Muscle of leg (tissue), 11 donors: ENCODE measurements around the gene EYA3. TPM values are rescaled to one million over a fixed set of nuclear protein-coding genes. Genes with fewer than 3 reads are reported as not detected.

Experiments used
- DNase-seq: peaks from one replicate; pipeline ENCODE4 v3.0.0; 2013
- H3K27ac ChIP-seq: one replicate; pipeline ENCODE4 v1.5.1; 2013; ENCODE audit warnings: mild to moderate bottlenecking, low read length, control low read depth
- H3K27me3 ChIP-seq: one replicate; pipeline ENCODE4 v1.6.1; 2013; ENCODE audit warnings: low read length; ENCODE audit not compliant: control insufficient read depth, insufficient read depth
- H3K36me3 ChIP-seq: one replicate; pipeline ENCODE4 v1.6.1; 2013; ENCODE audit warnings: low read length; ENCODE audit not compliant: control insufficient read depth, insufficient read depth
- H3K4me1 ChIP-seq: one replicate; pipeline ENCODE4 v1.6.1; 2013; ENCODE audit warnings: low read length; ENCODE audit not compliant: control insufficient read depth, insufficient read depth
- H3K4me3 ChIP-seq: one replicate; pipeline ENCODE4 v1.5.1; 2013; ENCODE audit warnings: low read length, control low read depth
- H3K9me3 ChIP-seq: replicated peaks from 2 replicates; pipeline ENCODE4 v1.6.1; 2013; ENCODE audit warnings: low read depth, low read length; ENCODE audit not compliant: control insufficient read depth
- WGBS: methylation state at CpG from one replicate; pipeline ENCODE4 v1.1.5; 2013; ENCODE audit warnings: missing lambda C conversion rate; ENCODE audit not compliant: insufficient coverage; 5-methylcytosine and 5-hydroxymethylcytosine counted together
- polyA plus RNA-seq, 8 donors: library from polyadenylated mRNA; unstranded; fragments of 120-200 nt; gene quantifications; one replicate each; pipeline versions ENCODE4 v1.2.1 to v1.2.3, GENCODE V29; 2013; ENCODE audit warnings: inconsistent platforms in 1 of 8, low replicate concordance in 1 of 8; ENCODE audit not compliant: insufficient read length in 8 of 8, insufficient read depth in 1 of 8
- total RNA-seq: library from RNA; stranded (reverse); fragments of 120-200 nt; gene quantifications from one replicate; pipeline ENCODE4 v1.2.4, GENCODE V29; 2013

EYA3 gene
- total and polyA plus RNA-seq, 9 donors, result 14.0 to 20.2 (median 16.6) TPM

DNA sequence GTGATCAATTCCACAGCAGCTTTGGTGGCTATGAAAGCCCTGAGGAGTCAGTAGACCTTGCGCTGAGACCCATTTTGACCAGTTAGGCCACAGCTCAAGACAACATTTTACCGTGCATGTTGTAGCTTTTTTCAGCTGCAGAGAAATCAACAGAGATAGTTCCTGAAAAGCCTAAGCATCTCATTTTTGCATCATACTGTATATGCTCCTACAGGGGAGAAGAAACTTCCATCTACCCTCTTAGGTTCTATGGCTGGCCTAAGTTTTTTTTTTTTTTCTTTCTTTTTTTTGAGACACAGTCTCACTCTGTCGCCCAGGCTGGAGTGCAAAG, 24.8 kb upstream of the EYA3 start:
- Histone ChIP-seq H3K27me3 (no peaks in the 10 kb centered on the region), H3K36me3 (no peaks in the 10 kb centered on the region), H3K4me3 (no peak overlapping the region), H3K27ac (no peak overlapping the region), H3K9me3 (no peaks in the 10 kb centered on the region), H3K4me1 (no peaks in the 10 kb centered on the region)
- whole genome bisulfite sequencing, result 84% methylated on average over 2 of the region's 3 CpGs
- DNase-seq, result no peak

- no peak for DNase-seq
- 71% methylated on average over 4 of the region's 5 CpGs for WGBS
- Histone ChIP-seq H3K9me3 (no peaks in the 10 kb centered on the region), H3K36me3 (no peaks in the 10 kb centered on the region), H3K27me3 (no peaks in the 10 kb centered on the region), H3K4me3 (no peak overlapping the region), H3K27ac (no peak overlapping the region), H3K4me1 (no peaks in the 10 kb centered on the region)
Observed at GRCh38 chr1:28112388-28113241, 24.2 kb upstream of the EYA3 start.

- Histone ChIP-seq H3K36me3 (no peaks in the 10 kb centered on the region), H3K27me3 (no peaks in the 10 kb centered on the region), H3K9me3 (no peaks in the 10 kb centered on the region), H3K27ac (no peak overlapping the region), H3K4me3 (no peak overlapping the region), H3K4me1 (no peaks in the 10 kb centered on the region)
- WGBS, result no CpG with 5 or more reads among the region's 2 CpGs
- DNase-seq, result peak; percentile 65
Observed at GRCh38 chr1:28111157-28111556, 22.7 kb upstream of the EYA3 start.

DNA sequence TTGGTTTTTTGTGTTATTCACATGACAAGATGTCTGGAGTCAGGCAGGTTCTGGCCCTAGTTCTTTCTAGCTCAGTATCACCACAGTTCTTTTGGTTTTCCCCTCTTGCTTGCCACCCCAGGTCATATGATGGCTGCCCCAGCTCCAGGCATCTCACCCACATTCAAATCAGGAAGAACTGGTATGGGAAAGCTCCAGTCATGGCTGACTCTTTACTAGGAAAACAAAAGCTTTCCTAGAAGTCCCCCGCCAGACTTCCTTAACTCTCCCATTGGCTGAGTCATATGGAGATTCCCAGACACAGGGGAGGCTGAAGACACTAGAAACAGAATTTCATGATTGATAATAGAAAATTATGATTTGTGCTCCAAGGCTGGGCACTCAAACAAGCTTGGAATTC, 22.1 kb upstream of the EYA3 start:
- DNase-seq, result no peak
- no peaks in the 10 kb centered on the region for H3K4me1 ChIP-seq
- no peak overlapping the region for H3K27ac ChIP-seq
- no peaks in the 10 kb centered on the region for H3K36me3 ChIP-seq
- WGBS, result no CpG with 5 or more reads among the region's 1 CpG
- no peaks in the 10 kb centered on the region for H3K27me3 ChIP-seq
- no peak overlapping the region for H3K4me3 ChIP-seq
- no peaks in the 10 kb centered on the region for H3K9me3 ChIP-seq

DNA sequence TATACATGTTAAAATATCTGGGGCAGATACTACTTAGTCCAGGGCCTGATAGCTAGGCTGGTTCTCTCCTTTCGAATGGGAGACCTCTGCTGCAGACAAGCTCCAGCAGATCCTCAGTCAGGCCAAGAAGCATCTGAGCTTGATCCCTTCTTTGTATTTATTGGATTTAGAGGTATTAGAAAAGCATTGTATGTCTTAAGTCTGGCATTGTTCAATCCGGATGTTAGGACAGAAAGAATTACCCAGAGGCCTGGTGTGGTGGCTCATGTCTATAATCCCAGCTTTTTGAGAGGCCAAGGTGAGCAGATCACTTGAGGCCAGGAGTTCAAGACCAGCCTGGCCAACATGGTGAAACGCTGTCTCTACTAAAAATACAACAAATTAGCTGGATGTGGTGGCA, 21.2 kb upstream of the EYA3 start:
- no peak for DNase-seq
- H3K4me3 ChIP-seq, result no peak overlapping the region
- H3K4me1 ChIP-seq, result no peaks in the 10 kb centered on the region
- H3K27me3 ChIP-seq, result no peaks in the 10 kb centered on the region
- no peaks in the 10 kb centered on the region for H3K36me3 ChIP-seq
- WGBS, result 92% methylated on average over 2 of the region's 3 CpGs
- no peak overlapping the region for H3K27ac ChIP-seq
- H3K9me3 ChIP-seq, result no peaks in the 10 kb centered on the region

GRCh38 chr1:28108001-28108400, 19.6 kb upstream of the EYA3 start:
- Histone ChIP-seq H3K4me1 (no peaks in the 10 kb centered on the region), H3K4me3 (no peak overlapping the region), H3K9me3 (no peaks in the 10 kb centered on the region), H3K36me3 (no peaks in the 10 kb centered on the region), H3K27ac (no peak overlapping the region), H3K27me3 (no peaks in the 10 kb centered on the region)
- WGBS, result 73% methylated on average over 1 of the region's 2 CpGs
- DNase-seq, result peak; percentile 43

DNA sequence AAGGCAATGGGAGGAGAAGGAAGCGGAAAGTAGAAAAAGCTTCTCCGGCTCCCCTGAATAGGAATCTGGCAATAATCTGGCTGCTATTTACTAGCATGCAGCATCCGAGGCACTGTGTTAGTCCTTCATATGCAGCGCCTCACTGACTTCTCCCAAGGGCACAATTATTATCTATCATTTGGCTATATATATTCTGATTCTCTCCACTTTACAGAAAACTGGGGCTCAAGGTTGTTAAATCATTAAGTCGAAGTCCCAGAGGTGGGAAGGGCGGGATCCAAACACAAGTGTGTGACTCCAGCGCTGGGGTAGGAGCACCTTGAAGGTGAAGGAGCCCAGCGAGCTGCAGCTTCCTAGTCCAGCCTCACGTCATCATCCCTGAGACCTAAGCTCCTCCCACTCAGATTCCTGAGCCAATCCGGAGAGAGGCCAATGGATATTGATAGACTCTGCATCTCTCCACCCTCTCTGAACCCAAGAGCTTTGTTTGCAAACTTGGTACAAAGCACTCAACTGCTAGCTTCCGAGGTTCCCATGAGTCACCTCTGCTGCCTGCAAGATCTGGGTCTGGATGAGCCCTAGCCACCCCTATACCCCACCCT, 16.6 kb upstream of the EYA3 start:
- DNase-seq, result peak; percentile 22
- 12% methylated on average over 6 of the region's 11 CpGs for WGBS
- H3K27ac ChIP-seq, result no peak overlapping the region

DNA sequence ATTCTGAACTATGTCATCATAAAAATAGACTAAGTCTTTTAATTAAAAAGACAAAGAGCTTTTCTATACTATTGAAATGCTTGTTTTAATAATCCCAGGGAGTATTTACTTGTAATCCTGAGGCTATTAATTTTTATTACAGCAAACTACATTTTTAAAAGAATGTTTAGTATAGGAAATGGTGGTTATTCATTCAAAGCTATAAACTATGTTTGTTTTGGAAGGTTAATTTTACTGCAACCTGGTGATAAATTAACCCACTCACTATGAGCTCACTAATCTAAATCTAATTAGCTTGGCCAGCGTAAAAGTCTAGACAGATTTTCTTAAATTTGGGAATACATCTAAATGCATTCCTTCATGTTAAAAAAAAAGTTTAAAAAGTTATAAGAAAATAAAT, 13.8 kb upstream of the EYA3 start:
- no peak overlapping the region for H3K4me3 ChIP-seq
- DNase-seq, result no peak
- no peaks in the 10 kb centered on the region for H3K36me3 ChIP-seq
- H3K9me3 ChIP-seq, result no peaks in the 10 kb centered on the region
- peaks cover 6% of the 10 kb centered on the region for H3K4me1 ChIP-seq
- H3K27me3 ChIP-seq, result no peaks in the 10 kb centered on the region
- WGBS, result no CpG with 5 or more reads among the region's 1 CpG
- no peak overlapping the region for H3K27ac ChIP-seq

More for the DNA sequence above, 16.6 kb upstream of the EYA3 start:
- H3K4me1 ChIP-seq, result no peaks in the 10 kb centered on the region
- no peaks in the 10 kb centered on the region for H3K36me3 ChIP-seq
- peak overlapping the region; percentile 4 for H3K4me3 ChIP-seq
- H3K27me3 ChIP-seq, result no peaks in the 10 kb centered on the region
- no peaks in the 10 kb centered on the region for H3K9me3 ChIP-seq

DNA sequence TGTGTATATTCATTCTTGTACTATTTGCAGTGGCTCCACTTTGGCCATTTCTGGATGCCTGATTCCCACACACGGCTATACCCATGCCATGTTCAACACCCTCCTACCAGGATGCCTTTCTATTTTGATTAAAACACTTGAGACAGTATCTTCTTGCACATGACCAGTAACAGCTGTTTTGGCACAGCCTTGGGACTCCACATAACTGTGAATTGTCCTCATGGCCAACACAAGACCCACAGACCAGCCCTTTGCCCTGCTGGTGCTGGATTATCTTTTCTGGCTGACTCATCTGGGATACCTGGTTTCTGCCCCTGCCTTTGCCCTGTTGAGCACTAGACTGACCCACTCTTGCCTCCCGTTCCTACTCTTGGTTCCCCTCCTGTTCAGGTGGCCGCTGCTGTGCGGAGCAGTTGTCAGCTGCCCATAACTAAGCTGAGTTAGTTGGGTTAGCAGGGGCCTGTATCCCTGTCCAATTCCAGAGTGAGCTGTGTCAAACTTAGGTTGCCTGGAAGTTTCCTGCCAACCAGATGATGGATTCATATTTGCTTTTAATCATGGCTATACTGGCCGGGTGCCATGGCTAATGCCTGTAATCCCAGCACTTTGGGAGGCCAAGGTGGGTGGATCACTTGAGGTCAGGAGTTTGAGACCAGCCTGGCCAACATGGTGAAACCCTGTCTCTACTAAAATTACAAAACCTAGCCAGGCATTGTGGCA, 10.8 kb upstream of the EYA3 start:
- H3K27ac ChIP-seq, result peak overlapping the region; percentile 54

GRCh38 chr1:28097100-28097472, 8.7 kb upstream of the EYA3 start:
- peaks cover 6% of the 10 kb centered on the region for H3K4me1 ChIP-seq
- H3K9me3 ChIP-seq, result no peaks in the 10 kb centered on the region
- no peak overlapping the region for H3K27ac ChIP-seq
- H3K4me3 ChIP-seq, result no peak overlapping the region
- DNase-seq, result no peak
- 71% methylated on average over 1 of the region's 4 CpGs for WGBS
- no peaks in the 10 kb centered on the region for H3K36me3 ChIP-seq
- H3K27me3 ChIP-seq, result no peaks in the 10 kb centered on the region

More for the DNA sequence above, 10.8 kb upstream of the EYA3 start:
- H3K9me3 ChIP-seq, result no peaks in the 10 kb centered on the region
- H3K36me3 ChIP-seq, result no peaks in the 10 kb centered on the region
- 88% methylated on average over 1 of the region's 5 CpGs for WGBS
- H3K27me3 ChIP-seq, result no peaks in the 10 kb centered on the region
- H3K4me1 ChIP-seq, result peaks cover 6% of the 10 kb centered on the region
- DNase-seq, result peak; percentile 65
- H3K4me3 ChIP-seq, result no peak overlapping the region
